ENCODE results near the gene ELOF1.
"Not testable (repeated sequence)": the region's sequence is repeated elsewhere in the genome, so short reads cannot be mapped to it uniquely, and the experiment has no call there.

ELOF1 gene

DNA sequence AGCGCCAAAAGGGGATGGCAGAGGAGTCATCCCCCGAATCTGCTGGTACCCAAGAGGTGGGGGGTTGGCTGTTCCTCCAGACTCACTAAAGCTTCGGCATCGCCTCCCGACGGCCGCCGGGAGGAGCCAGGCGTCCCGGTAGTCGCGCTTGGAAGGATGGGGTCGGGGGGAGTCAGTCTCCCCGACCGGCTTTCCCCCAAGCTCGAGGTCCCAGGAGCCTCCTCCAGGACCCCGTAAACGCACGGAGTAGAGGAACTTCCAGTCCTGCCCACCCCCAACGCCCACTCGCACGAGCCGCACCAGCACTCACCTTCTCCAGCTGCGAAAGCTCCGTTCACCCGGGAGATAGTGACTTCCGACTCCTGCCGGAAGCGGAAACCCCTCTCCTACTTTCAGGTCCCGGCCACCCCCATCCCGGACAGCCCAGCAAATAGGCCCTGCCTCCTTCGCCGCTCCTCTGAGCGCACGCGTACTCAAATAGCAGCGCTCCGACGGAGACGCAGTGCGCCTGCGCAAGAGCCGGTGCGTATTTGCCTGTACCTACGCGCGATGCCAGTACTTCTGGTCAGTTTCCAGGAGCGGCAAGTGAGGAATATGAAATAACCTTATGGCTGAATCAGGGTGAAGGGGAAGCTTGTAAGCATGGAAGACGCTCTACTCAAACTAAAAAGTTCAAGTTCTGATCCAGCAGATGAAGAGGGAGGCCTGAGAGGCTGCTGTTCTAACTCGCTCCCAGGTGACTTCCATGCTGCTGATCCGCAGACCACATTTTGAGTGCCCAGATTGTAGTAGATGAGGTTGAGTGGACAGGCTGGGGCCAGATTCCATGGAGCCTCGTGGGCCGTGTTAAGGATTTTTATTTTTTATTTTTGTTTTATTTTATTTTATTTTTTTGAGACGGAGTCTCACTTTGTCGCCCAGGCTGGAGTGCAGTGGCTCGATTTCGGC is at the start of gene ELOF1:
ELOF1 (minus strand) TSS at position 350 of the 948 bp plus-strand sequence. CDS start 4,883 bp downstream, outside the sequence.
- DNase-seq (ENCODE audit: low spot score) = peak; percentile 98

DNA sequence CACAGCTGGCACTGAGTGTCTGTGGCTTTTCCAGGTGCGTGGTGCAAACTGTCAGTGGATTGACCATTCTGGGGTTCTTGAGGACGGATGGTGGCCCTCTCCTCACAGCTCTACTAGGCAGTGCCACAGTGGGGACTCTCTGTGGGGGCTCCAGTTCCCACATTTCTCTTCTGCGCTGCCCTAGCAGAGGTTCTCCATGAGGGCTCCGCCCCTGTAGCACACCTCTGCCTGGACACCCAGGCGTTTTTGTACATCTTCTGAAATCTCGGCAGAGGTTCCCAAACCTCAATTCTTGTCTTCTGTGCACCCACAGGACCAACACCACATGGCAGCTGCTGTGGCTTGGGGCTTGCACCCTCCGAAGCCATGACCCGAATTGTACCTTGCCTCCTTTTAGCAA is 47.5 kb upstream of the ELOF1 start:
- no peak for DNase-seq (ENCODE audit: low spot score)

DNA sequence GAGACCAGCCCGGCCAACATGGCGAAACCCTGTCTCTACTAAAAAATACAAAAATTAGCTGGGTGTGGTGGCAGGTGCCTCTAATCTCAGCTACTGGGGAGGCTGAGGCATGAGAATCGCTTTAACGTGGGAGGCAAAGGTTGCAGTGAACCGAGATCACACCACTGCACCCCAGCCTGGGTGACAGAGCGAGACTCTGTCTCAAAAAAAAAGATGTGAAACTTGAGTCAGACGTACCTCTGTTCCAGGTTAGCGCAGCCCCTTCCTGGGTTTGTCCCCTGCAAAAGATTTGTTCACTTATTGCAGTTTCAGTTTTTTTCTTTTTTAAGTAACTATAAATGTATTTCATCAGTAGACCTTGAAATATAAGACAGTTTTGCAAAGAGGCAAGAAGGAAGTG is 40.7 kb upstream of the ELOF1 start:
- not testable (repeated sequence) for DNase-seq (ENCODE audit: low spot score)

DNA sequence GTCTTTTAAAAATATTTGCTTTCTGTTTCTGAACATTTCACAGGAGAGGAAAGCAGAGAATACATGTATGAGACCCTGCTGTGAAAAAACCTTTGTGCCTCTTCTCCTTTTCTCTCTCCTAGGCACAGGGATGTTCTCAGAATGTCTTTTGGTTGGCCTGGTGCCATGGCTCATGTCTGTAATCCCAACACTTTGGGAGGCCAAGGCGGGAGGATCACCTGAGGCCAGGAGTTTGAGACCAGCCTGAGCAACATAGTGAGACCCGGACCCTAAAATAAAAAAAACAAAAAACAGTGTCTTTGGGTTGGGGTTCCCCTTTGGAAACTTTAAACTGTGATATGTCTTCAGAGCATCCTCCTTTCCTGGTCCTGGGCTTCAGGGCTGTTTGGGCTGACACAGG is 39.7 kb upstream of the ELOF1 start:
- no peak for DNase-seq (ENCODE audit: low spot score)

- no peak for DNase-seq (ENCODE audit: low spot score)
Observed at GRCh38 chr19:11598103-11598483, 39.1 kb upstream of the ELOF1 start.

DNA sequence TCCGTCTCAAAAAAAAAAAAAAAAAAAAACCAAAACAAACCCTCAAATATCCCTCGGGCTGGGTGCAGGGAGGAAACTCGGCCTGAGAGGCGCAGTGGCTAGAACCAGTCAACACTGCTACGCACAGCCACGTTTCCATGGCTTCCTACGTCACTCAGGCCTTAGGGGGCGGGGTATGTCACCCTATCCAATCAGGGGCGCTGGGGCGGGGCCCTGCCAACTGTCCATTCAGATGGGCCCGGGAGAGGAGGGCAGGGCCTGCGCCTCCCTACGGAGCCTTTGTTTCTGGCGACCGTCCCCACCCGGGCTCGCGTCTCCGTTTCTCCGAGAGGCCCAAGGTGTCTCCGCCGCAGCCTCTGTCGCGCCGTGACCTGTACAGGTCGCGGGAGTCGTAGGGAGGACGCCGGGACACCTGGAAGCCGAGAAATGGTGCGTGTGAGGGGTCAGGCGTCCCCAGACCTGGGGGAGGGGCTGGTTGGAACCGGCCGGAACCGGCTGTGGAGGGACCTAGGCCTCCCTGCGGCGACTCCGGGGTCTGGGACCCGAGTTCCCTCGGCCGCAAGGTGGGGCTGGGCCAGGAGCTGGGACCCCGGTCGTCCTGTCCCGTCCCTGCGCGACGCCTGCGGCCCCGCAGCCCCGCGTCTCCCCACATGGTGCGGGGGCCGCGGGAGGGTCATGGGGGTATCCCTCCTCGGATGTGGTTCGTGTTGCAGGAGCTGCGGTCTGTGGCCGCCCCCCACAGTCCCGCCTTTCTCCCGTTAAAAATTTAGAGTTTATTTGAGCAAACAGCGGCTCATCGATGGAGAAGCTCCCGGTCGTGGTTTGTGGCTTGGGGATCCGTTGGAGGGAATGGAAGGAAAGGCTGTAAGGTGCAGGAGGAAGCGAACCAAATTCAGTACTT is 38.4 kb upstream of the ELOF1 start, which contains the start of gene ZNF627:
ZNF627 (plus strand) TSS at position 282 of the 901 bp plus-strand sequence; CDS start at position 427, 145 bp downstream.
- peak; percentile 98 for DNase-seq (ENCODE audit: low spot score)

DNA sequence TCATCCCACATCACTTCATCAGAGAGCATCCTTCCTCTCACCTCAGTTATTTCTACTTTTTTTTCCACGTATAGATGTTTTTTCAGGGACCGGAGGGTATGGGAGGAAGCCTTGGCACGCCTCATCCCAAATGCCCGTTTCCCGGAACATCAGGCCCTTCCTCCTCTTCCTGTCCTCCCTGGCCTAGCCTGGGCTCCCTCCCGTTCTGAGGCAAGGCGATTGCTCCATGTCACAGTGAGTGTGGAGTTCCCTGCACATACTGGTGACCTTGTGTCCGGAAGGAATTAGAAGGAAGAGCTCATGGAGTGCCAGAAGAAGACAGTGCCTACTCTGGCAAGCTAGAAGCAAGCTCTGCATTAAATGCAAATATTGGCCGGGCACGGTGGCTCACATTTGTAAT is 37.1 kb upstream of the ELOF1 start:
- DNase-seq (ENCODE audit: low spot score) = no peak

DNA sequence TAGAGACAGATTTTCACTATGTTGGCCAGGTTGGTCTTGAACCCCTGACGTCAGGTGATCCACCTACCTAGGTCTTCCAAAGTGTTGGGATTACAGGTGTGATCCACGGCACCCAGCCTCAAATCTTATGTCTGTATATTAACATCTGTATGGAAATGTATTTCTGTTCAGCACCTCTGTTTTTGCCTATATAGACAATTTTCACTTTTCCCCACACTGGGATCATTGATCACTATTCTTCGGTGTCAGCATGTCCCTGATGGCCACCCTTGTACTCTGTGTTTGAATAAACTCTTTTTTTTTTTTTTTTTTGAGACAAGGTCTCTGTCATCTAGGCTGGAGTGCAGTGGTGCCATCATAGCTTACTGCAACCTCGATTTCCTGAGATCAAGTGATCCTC is 35.1 kb upstream of the ELOF1 start:
- DNase-seq (ENCODE audit: low spot score) = no peak

- DNase-seq (ENCODE audit: low spot score) = no peak
Observed at GRCh38 chr19:11587975-11588631, 29.1 kb upstream of the ELOF1 start.

DNA sequence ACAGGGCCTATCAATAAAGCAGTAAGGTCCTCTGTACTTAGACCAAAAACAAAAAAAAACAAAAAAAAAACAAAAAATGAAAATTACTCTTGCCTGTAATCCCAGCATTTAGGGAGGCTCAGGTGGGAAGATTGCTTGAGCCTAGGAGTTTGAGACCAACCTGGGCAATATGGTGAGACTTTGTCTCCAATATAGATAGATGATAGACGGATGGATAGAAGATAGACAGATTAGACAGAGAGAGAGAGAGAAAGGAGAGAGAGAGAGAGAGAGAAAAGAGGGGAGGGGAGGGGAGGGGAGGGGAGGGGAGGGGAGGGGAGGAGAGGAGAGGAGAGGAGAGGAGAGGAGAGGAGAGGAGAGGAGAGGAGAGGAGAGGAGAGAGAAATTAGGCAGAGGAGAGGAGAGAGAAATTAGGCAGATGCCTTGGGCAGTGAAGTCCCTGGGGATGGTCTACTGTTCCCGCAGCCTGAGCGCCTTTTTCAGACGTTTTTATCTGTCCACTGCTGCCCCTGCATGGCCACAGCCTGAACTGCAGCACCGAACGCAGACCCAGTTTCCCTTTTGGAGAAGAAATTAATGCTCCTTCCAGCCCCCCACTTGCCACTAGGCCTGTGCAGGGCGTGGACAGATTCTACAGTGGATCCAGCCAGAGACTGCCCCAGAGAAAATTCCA is 28.4 kb upstream of the ELOF1 start:
- peak; percentile 84 for DNase-seq (ENCODE audit: low spot score)

DNA sequence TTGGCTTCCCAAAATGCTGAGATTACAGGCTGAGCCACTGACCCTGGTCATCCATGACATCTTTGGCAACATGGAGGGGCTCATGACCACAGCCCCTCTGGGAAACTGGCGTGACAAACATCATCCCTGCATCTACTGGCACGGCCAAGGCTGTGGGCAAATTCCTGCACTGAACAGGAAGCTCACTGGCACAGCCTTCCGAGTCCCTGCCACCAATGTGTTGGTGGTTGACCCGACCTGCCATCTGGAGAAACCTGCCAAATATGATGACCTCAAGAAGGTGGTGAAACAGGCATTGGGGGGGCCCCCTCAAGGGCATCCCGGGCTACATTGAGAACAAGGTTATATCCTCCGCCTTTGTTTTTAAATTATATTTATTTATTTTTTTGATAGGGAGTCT is 27.3 kb upstream of the ELOF1 start:
- no peak for DNase-seq (ENCODE audit: low spot score)

DNA sequence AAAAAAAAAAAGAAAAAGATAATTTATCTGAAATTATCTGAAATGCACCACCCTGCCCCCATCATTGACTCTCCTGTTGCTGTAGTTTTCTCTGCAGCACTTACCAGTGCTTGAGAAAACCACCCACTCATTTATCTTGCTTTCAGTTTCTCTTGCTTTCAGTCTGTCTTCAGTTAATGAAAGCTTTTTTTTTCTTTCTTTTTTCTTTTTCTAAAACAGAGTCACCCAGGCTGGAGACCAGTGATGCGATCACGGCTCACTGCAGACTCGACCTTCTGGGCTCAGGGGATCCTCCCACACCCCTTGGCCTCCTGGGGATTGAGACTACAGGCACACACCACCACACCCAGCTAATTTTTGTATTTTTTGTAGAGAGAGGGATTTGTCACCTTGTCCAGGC is 22.7 kb upstream of the ELOF1 start:
- DNase-seq (ENCODE audit: low spot score) = peak; percentile 68

- no peak for DNase-seq (ENCODE audit: low spot score)
Observed at GRCh38 chr19:11580116-11580515, 21.1 kb upstream of the ELOF1 start.

GRCh38 chr19:11578258-11579142 is 19.5 kb upstream of the ELOF1 start:
- peak; percentile 60 for DNase-seq (ENCODE audit: low spot score)

DNA sequence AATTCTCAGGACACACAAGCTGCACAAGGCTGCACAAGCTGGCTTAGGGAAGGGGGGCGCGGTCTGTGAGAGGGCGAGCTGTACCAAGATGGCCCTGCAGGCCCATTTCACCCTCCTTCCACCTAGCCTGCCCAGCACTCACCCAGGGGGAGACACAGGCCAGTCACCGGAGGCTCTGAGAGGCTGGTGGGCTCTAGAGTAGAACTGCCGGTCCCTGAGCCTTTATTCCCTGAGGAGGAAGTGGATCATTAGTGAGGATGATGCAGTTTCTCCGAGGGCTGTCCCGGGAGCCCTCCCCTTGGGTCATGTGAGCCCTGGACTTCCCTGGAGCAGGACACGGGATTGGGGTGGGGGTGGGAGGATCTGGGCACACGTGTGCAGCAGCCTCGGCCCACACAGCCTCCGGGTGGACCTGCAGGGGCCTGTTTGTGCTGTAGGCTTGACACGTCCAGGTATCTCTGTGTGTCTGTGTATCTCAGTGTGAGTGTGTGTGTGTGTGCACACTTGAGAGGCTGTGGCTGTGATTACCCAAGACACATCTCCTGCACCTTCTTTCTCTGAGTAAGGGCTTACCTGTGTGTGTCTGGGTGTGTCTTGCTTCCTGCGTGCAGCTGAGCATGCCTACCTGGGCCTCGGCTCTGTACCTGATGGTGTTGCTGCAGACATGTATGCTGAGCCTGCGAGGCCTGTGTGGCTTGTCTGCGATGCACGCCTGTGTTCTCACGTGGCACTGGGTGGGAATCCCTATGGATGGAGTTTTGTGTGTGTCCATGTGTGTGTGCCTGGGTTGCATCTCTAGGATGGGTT is 18.6 kb upstream of the ELOF1 start, which contains the start of gene ACP5:
ACP5 (minus strand) TSS at position 195 of the 807 bp plus-strand sequence. CDS start 328 bp downstream, outside the sequence.
- no peak for DNase-seq (ENCODE audit: low spot score)

DNA sequence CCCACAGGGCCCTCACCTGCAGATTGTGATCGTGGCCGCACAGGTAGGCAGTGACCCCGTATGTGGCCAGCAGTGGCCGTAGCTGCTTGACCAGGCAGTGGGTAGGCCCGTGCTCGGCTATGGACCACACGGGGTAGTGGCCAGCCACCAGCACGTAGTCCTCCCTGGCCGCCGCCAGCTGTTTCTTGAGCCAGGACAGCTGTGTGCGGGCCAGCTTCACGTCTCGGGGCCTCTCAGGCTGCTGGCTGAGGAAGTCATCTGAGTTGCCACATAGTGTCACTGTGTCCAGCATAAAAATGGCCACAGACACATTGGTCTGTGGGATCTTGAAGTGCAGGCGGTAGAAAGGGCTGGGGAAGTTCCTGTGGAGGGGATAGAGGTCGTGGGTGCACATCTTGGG is 17.2 kb upstream of the ELOF1 start:
- no peak for DNase-seq (ENCODE audit: low spot score)

DNA sequence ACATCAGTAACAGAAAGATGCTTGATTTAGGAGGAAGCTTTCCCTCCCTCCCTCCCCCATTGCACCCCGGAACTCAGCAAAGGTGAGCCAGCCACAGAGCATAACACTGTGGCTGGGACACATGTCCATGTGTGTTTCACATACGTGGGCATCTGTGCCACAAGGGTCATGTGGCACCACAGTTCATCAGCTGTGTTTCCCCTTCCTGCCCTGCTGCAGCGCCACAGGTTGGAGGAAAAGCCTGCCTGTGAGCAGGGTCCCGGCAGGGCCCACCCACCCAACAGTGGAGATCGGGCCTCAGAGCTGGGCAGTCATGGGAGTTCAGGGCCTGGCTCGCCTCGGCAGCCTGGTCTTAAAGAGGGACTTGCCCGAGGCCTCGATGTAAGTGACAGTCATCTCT is 15.7 kb upstream of the ELOF1 start:
- DNase-seq (ENCODE audit: low spot score) = no peak

- not testable (repeated sequence) for DNase-seq (ENCODE audit: low spot score)
Observed at GRCh38 chr19:11573763-11574162, 14.7 kb upstream of the ELOF1 start.

DNA sequence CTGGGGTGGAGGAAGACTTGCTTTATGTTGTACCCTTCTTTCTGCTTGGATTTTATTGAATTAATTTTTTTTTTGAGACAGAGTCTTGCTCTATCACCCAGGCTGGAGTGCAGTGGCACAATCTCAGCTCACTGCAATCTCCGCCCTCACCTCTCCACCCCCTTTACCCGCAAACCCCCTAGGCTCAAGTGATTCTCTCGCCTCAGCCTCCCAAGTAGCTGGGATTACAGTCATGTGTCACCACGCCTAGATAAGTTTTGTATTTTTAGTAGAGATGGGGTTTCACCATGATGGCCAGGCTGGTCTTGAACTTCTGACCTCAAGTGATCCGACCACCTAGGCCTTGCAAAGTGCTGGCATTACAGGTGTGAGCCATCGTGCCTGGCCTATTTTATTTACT is 14.3 kb upstream of the ELOF1 start:
- not testable (repeated sequence) for DNase-seq (ENCODE audit: low spot score)

Data from germinal center (tissue), 1 donor.